ENCODE results near the gene RIIAD1. TPM values are rescaled to one million over a fixed set of nuclear protein-coding genes. Genes with fewer than 3 reads are reported as not detected.

The RIIAD1 gene
- total RNA-seq, 1 experiment from 2014 or later = not detected

DNA sequence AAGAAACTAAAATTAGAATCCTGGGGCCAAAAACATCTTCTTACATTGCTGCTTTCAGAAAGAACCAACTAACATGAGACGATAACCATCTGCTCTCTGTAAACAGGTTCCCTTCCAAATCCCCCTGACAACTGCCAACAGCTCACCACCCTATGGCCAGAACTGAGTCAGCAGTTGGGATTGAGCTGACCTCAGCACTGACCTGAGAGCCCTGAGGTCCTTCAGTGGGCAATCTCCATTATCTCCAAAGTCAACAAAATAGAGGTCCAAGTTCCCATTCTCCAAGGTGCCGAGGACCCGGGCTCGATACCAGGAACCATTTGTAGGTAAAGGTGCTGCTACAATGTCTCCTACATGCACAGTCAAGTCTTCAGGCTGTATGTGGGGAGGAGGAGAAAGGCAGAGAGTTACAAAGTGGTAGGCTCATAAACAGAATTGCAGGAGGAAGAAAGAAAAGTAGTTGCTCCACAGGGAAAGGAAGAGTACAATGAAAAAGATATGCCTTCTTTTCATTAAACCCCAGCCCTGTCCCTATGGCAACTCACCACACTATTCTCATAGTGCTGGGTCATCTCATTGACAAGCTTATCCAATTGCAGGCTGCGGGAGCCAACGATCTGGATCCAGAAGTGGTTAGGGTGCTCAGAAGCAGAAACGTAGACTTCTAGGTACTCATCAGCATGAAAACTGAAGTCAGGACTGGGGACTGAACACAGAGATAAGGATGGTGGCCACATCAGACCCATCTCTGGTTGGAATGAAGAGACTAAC lies 54.8 kb downstream of the RIIAD1 start:
- no peaks in the 10 kb centered on the region for H3K27me3 ChIP-seq (ENCODE audit: control insufficient read depth, insufficient read depth, low read length)
- H3K36me3 ChIP-seq (replicated peaks; ENCODE audit: control insufficient read depth, insufficient read depth, low read length) = peaks cover 11% of the 10 kb centered on the region
- DNase-seq = no peak
- H3K4me3 ChIP-seq (ENCODE audit: insufficient read depth, low read depth, low read length) = no peak overlapping the region

DNA sequence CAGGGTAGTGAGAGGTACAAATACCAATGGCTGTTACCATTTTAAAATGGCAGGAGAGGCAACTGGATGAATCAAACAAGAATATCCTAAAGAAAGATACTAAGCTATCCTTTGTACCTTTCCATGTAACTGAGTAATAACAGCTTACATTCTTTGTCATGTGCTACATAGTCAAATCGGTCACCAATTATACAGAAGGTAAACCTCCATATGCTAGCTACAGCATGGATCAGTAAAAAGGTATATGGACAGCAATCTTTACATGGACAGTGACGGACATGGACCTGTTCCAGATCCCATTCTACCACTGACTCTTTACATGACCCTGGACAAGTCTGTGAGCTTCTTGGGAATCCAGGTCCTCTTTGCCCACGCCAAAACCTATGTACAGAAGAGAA lies 55.3 kb downstream of the RIIAD1 start:
- no peaks in the 10 kb centered on the region for H3K27me3 ChIP-seq (ENCODE audit: control insufficient read depth, insufficient read depth, low read length)
- no peak for DNase-seq
- H3K36me3 ChIP-seq (replicated peaks; ENCODE audit: control insufficient read depth, insufficient read depth, low read length) = peaks cover 11% of the 10 kb centered on the region
- H3K4me3 ChIP-seq (ENCODE audit: insufficient read depth, low read depth, low read length) = no peak overlapping the region

DNA sequence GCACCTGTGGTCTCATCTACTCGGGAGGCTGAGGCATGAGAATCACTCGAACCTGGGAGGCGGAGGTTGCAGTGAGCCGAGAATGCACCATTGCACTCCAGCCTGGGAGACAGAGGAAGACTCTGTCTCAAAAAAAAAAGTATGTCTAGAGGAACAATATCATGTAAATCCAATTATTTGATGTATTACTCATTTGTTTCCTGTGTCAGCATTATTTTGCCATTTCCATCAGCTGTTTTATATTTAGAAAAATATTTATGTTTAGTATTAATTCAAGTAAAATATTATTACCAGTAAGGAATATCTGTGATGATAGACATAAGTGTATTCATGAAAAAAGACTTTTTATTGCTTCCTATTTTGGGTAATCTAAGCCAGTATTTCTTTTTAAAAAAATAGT lies 56.0 kb downstream of the RIIAD1 start:
- H3K4me3 ChIP-seq (ENCODE audit: insufficient read depth, low read depth, low read length) = no peak overlapping the region
- no peaks in the 10 kb centered on the region for H3K27me3 ChIP-seq (ENCODE audit: control insufficient read depth, insufficient read depth, low read length)
- DNase-seq = no peak
- peaks cover 11% of the 10 kb centered on the region for H3K36me3 ChIP-seq (replicated peaks; ENCODE audit: control insufficient read depth, insufficient read depth, low read length)

Other genes starting within 250 kb of the RIIAD1 start
- gene CGN, start 210.1 kb upstream of the RIIAD1 start, total RNA-seq (2014; rRNA removed; shearing (Covaris generic)) = 18.5 and 20.3 TPM in 2 replicates
- gene TUFT1, start 181.2 kb upstream of the RIIAD1 start, total RNA-seq (2014; rRNA removed; shearing (Covaris generic)) = 11.3 and 11.9 TPM in 2 replicates
- gene SNX27, start 109.5 kb upstream of the RIIAD1 start, total RNA-seq (2014; rRNA removed; shearing (Covaris generic)) = 35.1 and 47.8 TPM in 2 replicates
- gene CELF3, start 4.7 kb upstream of the RIIAD1 start, total RNA-seq (2014; rRNA removed; shearing (Covaris generic)) = 0.07 TPM in 1 of 2 replicates, not detected in the other
- gene MRPL9, start 42.0 kb downstream of the RIIAD1 start, total RNA-seq (2014; rRNA removed; shearing (Covaris generic)) = 158 and 214 TPM in 2 replicates
- 20.9 and 25.0 TPM in 2 replicates for gene TDRKH, start 69.0 kb downstream of the RIIAD1 start, total RNA-seq (2014; rRNA removed; shearing (Covaris generic))
- gene LINGO4, start 83.9 kb downstream of the RIIAD1 start, total RNA-seq (2014; rRNA removed; shearing (Covaris generic)) = 0.07 TPM in 1 of 2 replicates, not detected in the other
- gene RORC, start 110.3 kb downstream of the RIIAD1 start, total RNA-seq (2014; rRNA removed; shearing (Covaris generic)) = 0.18 and 0.42 TPM in 2 replicates
- gene C2CD4D, start 118.3 kb downstream of the RIIAD1 start, total RNA-seq (2014; rRNA removed; shearing (Covaris generic)) = 0.30 and 0.90 TPM in 2 replicates
- gene THEM5, start 132.2 kb downstream of the RIIAD1 start, total RNA-seq (2014; rRNA removed; shearing (Covaris generic)) = not detected in 2 replicates
- gene THEM4, start 188.0 kb downstream of the RIIAD1 start, total RNA-seq (2014; rRNA removed; shearing (Covaris generic)) = 21.4 and 22.6 TPM in 2 replicates

Measured in H7 (cell line).